Stomach (tissue), 4 donors: Measurements from ENCODE around the gene LRIT3.

Source experiments
- CTCF ChIP-seq, 7 experiments: fragments of 450-650 bp in 4 of 7; fragments of 200-600 bp in 3 of 7; sonication (generic) in 3 of 7; IDR thresholded peaks; one replicate each; pipeline ENCODE4 v1.5.1; 2016 to 2019; ENCODE audit warnings: antibody characterized with exemption in 7 of 7, control low read depth in 2 of 7, mild to moderate bottlenecking in 1 of 7
- POLR2A ChIP-seq, 4 donors: fragments of 450-650 bp; IDR thresholded peaks; one replicate each; pipeline ENCODE4 v1.6.1; 2016; ENCODE audit warnings: antibody characterized with exemption in 4 of 4, control low read depth in 2 of 4, mild to moderate bottlenecking in 1 of 4, moderate library complexity in 1 of 4
- POLR2AphosphoS5 ChIP-seq, 3 donors: sonication (generic); formaldehyde crosslinking; IDR thresholded peaks; one replicate each; pipeline ENCODE4 v1.6.1; 2016; ENCODE audit warnings: antibody characterized with exemption in 3 of 3

- TF ChIP-seq CTCF (IDR thresholded peaks at IDR 0.05): no peak
- no peak for TF ChIP-seq POLR2A (IDR thresholded peaks at IDR 0.05)
- no peak for TF ChIP-seq POLR2AphosphoS5 (IDR thresholded peaks at IDR 0.05)
Measured at GRCh38 chr4:109846395-109847098, 1.4 kb upstream of the LRIT3 start.
